Mesendoderm (in vitro differentiated cells): Measurements from ENCODE around the gene GFOD2.

Experiments used
- DNase-seq: peaks from one replicate; pipeline ENCODE4 v3.0.0; 2013
- H2AK5ac ChIP-seq: 2 replicates; pipeline ENCODE4 v1.6.1; 2013; ENCODE audit warnings: low read length, inconsistent platforms
- H2BK120ac ChIP-seq: 2 replicates; pipeline ENCODE4 v1.6.1; 2013; ENCODE audit warnings: low read depth, mild to moderate bottlenecking, low read length, moderate library complexity, mixed read lengths
- H2BK15ac ChIP-seq: replicated peaks from 2 replicates; pipeline ENCODE4 v1.6.1; 2013; ENCODE audit warnings: low read depth, mild to moderate bottlenecking, moderate library complexity
- H2BK5ac ChIP-seq: 2 replicates; pipeline ENCODE4 v1.6.1; 2013; ENCODE audit warnings: low read length, inconsistent platforms
- H3K18ac ChIP-seq: 2 replicates; pipeline ENCODE4 v1.6.1; 2013; ENCODE audit warnings: mild to moderate bottlenecking, low read length, mixed read lengths
- H3K23ac ChIP-seq: one replicate; pipeline ENCODE4 v1.6.1; 2013; ENCODE audit warnings: low read length
- H3K27ac ChIP-seq: 2 replicates; pipeline ENCODE4 v1.5.1; 2013; ENCODE audit warnings: low read depth, mild to moderate bottlenecking, inconsistent platforms, low read length, moderate library complexity
- H3K27me3 ChIP-seq: 2 replicates; pipeline ENCODE4 v1.6.1; 2013; ENCODE audit warnings: low read length, control low read depth, mild to moderate bottlenecking, inconsistent platforms; ENCODE audit not compliant: insufficient read depth, poor library complexity
- H3K36me3 ChIP-seq: 2 replicates; pipeline ENCODE4 v1.6.1; 2013; ENCODE audit warnings: low read length, inconsistent platforms; ENCODE audit not compliant: control insufficient read depth, insufficient read depth
- H3K4ac ChIP-seq: one replicate; pipeline ENCODE4 v1.6.1; 2013; ENCODE audit warnings: low read depth, mild to moderate bottlenecking, low read length, moderate library complexity
- H3K4me1 ChIP-seq: 2 replicates; pipeline ENCODE4 v1.6.1; 2013; ENCODE audit warnings: low read depth, low read length, inconsistent platforms; ENCODE audit not compliant: control insufficient read depth
- H3K4me2 ChIP-seq: 2 replicates; pipeline ENCODE4 v1.6.1; 2013; ENCODE audit warnings: low read length
- H3K4me3 ChIP-seq: 2 replicates; pipeline ENCODE4 v1.5.1; 2013; ENCODE audit warnings: mild to moderate bottlenecking, low read length
- H3K56ac ChIP-seq: one replicate; pipeline ENCODE4 v1.6.1; 2013; ENCODE audit warnings: low read length
- H3K79me1 ChIP-seq: 2 replicates; pipeline ENCODE4 v1.6.1; 2013; ENCODE audit warnings: low read length, inconsistent platforms
- H3K79me2 ChIP-seq: 2 replicates; pipeline ENCODE4 v1.6.1; 2013; ENCODE audit warnings: mild to moderate bottlenecking, low read length; ENCODE audit not compliant: control insufficient read depth, insufficient read depth
- H3K9ac ChIP-seq: 2 replicates; pipeline ENCODE4 v1.6.1; 2013; ENCODE audit warnings: low read length, inconsistent platforms
- H4K5ac ChIP-seq: one replicate; pipeline ENCODE4 v1.6.1; 2013; ENCODE audit warnings: low read length
- H4K8ac ChIP-seq: one replicate; pipeline ENCODE4 v1.6.1; 2013; ENCODE audit warnings: low read depth, mild to moderate bottlenecking, control low read depth, low read length, moderate library complexity
- WGBS: extraction: QIAGEN DNeasy Blood & Tissue Kit; methylation state at CpG from one replicate; pipeline ENCODE4 v1.1.7; 2013; ENCODE audit warnings: low lambda C conversion rate, missing lambda C conversion rate; ENCODE audit not compliant: insufficient coverage; ENCODE audit errors: extremely low coverage; 5-methylcytosine and 5-hydroxymethylcytosine counted together

GFOD2 gene

GRCh38 chr16:67675999-67676398, 43.1 kb downstream of the GFOD2 start:
- Histone ChIP-seq H3K4me2 (no peak overlapping the region), H4K8ac (no peak overlapping the region), H2AK5ac (no peak overlapping the region), H3K23ac (no peak overlapping the region), H3K56ac (no peak overlapping the region), H3K79me2 (no peaks in the 10 kb centered on the region), H3K9ac (no peak overlapping the region), H2BK15ac (no peak overlapping the region), H3K79me1 (no peaks in the 10 kb centered on the region), H3K18ac (no peak overlapping the region), H3K27me3 (no peaks in the 10 kb centered on the region), H3K4me3 (no peak overlapping the region), H3K4me1 (no peaks in the 10 kb centered on the region), H3K36me3 (no peaks in the 10 kb centered on the region), H2BK120ac (no peak overlapping the region), H2BK5ac (no peak overlapping the region), H3K27ac (no peak overlapping the region), H3K4ac (no peak overlapping the region), H4K5ac (no peak overlapping the region)
- DNase-seq, result no peak
- WGBS, result no CpG with 5 or more reads among the region's 7 CpGs

GRCh38 chr16:67675579-67675935, 43.6 kb downstream of the GFOD2 start:
- DNase-seq, result no peak
- no peak overlapping the region for H3K4me2 ChIP-seq
- H3K79me1 ChIP-seq, result no peaks in the 10 kb centered on the region
- no peak overlapping the region for H3K4ac ChIP-seq
- H2BK5ac ChIP-seq, result no peak overlapping the region
- no peaks in the 10 kb centered on the region for H3K4me1 ChIP-seq
- no peak overlapping the region for H3K23ac ChIP-seq
- WGBS, result no CpG with 5 or more reads among the region's 17 CpGs
- H3K27ac ChIP-seq, result no peak overlapping the region
- no peak overlapping the region for H2BK15ac ChIP-seq
- no peaks in the 10 kb centered on the region for H3K27me3 ChIP-seq
- H2AK5ac ChIP-seq, result no peak overlapping the region
- H2BK120ac ChIP-seq, result no peak overlapping the region
- H3K9ac ChIP-seq, result no peak overlapping the region
- H4K5ac ChIP-seq, result no peak overlapping the region
- no peak overlapping the region for H3K56ac ChIP-seq
- no peaks in the 10 kb centered on the region for H3K79me2 ChIP-seq
- H3K18ac ChIP-seq, result no peak overlapping the region
- no peaks in the 10 kb centered on the region for H3K36me3 ChIP-seq
- H3K4me3 ChIP-seq, result no peak overlapping the region
- no peak overlapping the region for H4K8ac ChIP-seq

- H2AK5ac ChIP-seq, result no peak overlapping the region
- no peak overlapping the region for H3K4ac ChIP-seq
- no peak overlapping the region for H3K23ac ChIP-seq
- H2BK5ac ChIP-seq, result no peak overlapping the region
- H4K5ac ChIP-seq, result no peak overlapping the region
- no peak overlapping the region for H3K4me2 ChIP-seq
- no peaks in the 10 kb centered on the region for H3K79me1 ChIP-seq
- H3K79me2 ChIP-seq, result no peaks in the 10 kb centered on the region
- H3K4me1 ChIP-seq, result no peaks in the 10 kb centered on the region
- DNase-seq, result no peak
- no peak overlapping the region for H3K56ac ChIP-seq
- no CpG with 5 or more reads among the region's 28 CpGs for WGBS
- no peak overlapping the region for H4K8ac ChIP-seq
- no peak overlapping the region for H3K4me3 ChIP-seq
- H3K27me3 ChIP-seq, result no peaks in the 10 kb centered on the region
- H3K27ac ChIP-seq, result no peak overlapping the region
- no peaks in the 10 kb centered on the region for H3K36me3 ChIP-seq
- no peak overlapping the region for H2BK15ac ChIP-seq
- H3K18ac ChIP-seq, result no peak overlapping the region
- H2BK120ac ChIP-seq, result no peak overlapping the region
- no peak overlapping the region for H3K9ac ChIP-seq
Measured at GRCh38 chr16:67674851-67675578, 44.1 kb downstream of the GFOD2 start.

GRCh38 chr16:67673712-67674580, 45.2 kb downstream of the GFOD2 start:
- no peak for DNase-seq
- H3K4me1 ChIP-seq, result no peaks in the 10 kb centered on the region
- H3K27me3 ChIP-seq, result no peaks in the 10 kb centered on the region
- no peak overlapping the region for H2BK15ac ChIP-seq
- H3K79me2 ChIP-seq, result no peaks in the 10 kb centered on the region
- whole genome bisulfite sequencing, result no CpG with 5 or more reads among the region's 21 CpGs
- H3K56ac ChIP-seq, result no peak overlapping the region
- H3K36me3 ChIP-seq, result no peaks in the 10 kb centered on the region
- H3K4me3 ChIP-seq, result no peak overlapping the region
- H2BK120ac ChIP-seq, result no peak overlapping the region
- no peak overlapping the region for H3K18ac ChIP-seq
- H4K8ac ChIP-seq, result no peak overlapping the region
- H3K27ac ChIP-seq, result no peak overlapping the region
- no peak overlapping the region for H3K9ac ChIP-seq
- H3K4ac ChIP-seq, result no peak overlapping the region
- H3K4me2 ChIP-seq, result no peak overlapping the region
- no peak overlapping the region for H2AK5ac ChIP-seq
- no peak overlapping the region for H3K23ac ChIP-seq
- H3K79me1 ChIP-seq, result no peaks in the 10 kb centered on the region
- H4K5ac ChIP-seq, result no peak overlapping the region
- H2BK5ac ChIP-seq, result no peak overlapping the region

GRCh38 chr16:67672739-67673662, 46.1 kb downstream of the GFOD2 start:
- Histone ChIP-seq H3K56ac (no peak overlapping the region), H2AK5ac (no peak overlapping the region), H3K4me2 (no peak overlapping the region), H3K23ac (no peak overlapping the region), H4K5ac (no peak overlapping the region), H3K18ac (no peak overlapping the region), H4K8ac (no peak overlapping the region), H3K79me1 (no peaks in the 10 kb centered on the region), H2BK5ac (no peak overlapping the region), H2BK15ac (no peak overlapping the region), H2BK120ac (no peak overlapping the region), H3K27me3 (no peaks in the 10 kb centered on the region), H3K9ac (no peak overlapping the region), H3K4me3 (no peak overlapping the region), H3K36me3 (no peaks in the 10 kb centered on the region), H3K27ac (no peak overlapping the region), H3K4me1 (no peaks in the 10 kb centered on the region), H3K79me2 (no peaks in the 10 kb centered on the region), H3K4ac (no peak overlapping the region)
- DNase-seq, result peak; percentile 76
- no CpG with 5 or more reads among the region's 13 CpGs for WGBS
